Endodermal cell (in vitro differentiated cells): Measurements from ENCODE around the gene CSH2. TPM values are rescaled to one million over a fixed set of nuclear protein-coding genes. Genes with fewer than 3 reads are reported as not detected.

Experiments
- DNase-seq: peaks from one replicate; pipeline ENCODE4 v3.0.0-alpha.2; 2017
- H3K27ac ChIP-seq: 2 replicates; pipeline ENCODE4 v1.5.1; 2013; ENCODE audit warnings: mild to moderate bottlenecking, low read depth, low read length, moderate library complexity
- H3K27me3 ChIP-seq: 2 replicates; pipeline ENCODE4 v1.6.1; 2013; ENCODE audit warnings: mild to moderate bottlenecking, low read length, moderate library complexity; ENCODE audit not compliant: insufficient read depth, control insufficient read depth, poor library complexity, severe bottlenecking
- H3K36me3 ChIP-seq: 2 replicates; pipeline ENCODE4 v1.7.0; 2013; ENCODE audit warnings: mild to moderate bottlenecking, low read length, moderate library complexity; ENCODE audit not compliant: control insufficient read depth, insufficient read depth
- H3K4me1 ChIP-seq: one replicate; pipeline ENCODE4 v1.7.0; 2013; ENCODE audit warnings: low read length; ENCODE audit not compliant: control insufficient read depth, insufficient read depth
- H3K4me3 ChIP-seq: 2 replicates; pipeline ENCODE4 v1.5.1; 2013; ENCODE audit warnings: mild to moderate bottlenecking, low read length, moderate library complexity
- H3K9ac ChIP-seq: 2 replicates; pipeline ENCODE4 v1.6.1; 2013; ENCODE audit warnings: mild to moderate bottlenecking, low read length, moderate library complexity; ENCODE audit not compliant: poor library complexity, severe bottlenecking; ENCODE audit errors: extremely low read depth
- H3K9me3 ChIP-seq: 2 replicates; pipeline ENCODE4 v1.6.1; 2013; ENCODE audit warnings: mild to moderate bottlenecking, low read length, moderate library complexity; ENCODE audit not compliant: control insufficient read depth
- H3K27ac Mint-ChIP-seq: 2 replicates; pipeline ENCODE4 v1.8.0; 2020; ENCODE audit warnings: mixed read lengths
- H3K27me3 Mint-ChIP-seq: 2 replicates; pipeline ENCODE4 v1.8.0; 2021; ENCODE audit warnings: mild to moderate bottlenecking, mixed read lengths; ENCODE audit not compliant: insufficient read depth
- H3K36me3 Mint-ChIP-seq: 2 replicates; pipeline ENCODE4 v1.8.0; 2020; ENCODE audit warnings: low read depth, mixed read lengths
- H3K4me1 Mint-ChIP-seq: 2 replicates; pipeline ENCODE4 v1.8.0; 2020; ENCODE audit warnings: mixed read lengths
- H3K4me3 Mint-ChIP-seq: 2 replicates; pipeline ENCODE4 v1.8.0; 2020; ENCODE audit warnings: mild to moderate bottlenecking, moderate library complexity, mixed read lengths
- H3K9me3 Mint-ChIP-seq: 2 replicates; pipeline ENCODE4 v1.8.0; 2020; ENCODE audit warnings: mild to moderate bottlenecking, mixed read lengths
- WGBS, 2 experiments: methylation state at CpG; one replicate each; pipeline versions ENCODE4 v1.1.5 to v1.1.7; 2013; ENCODE audit warnings: missing lambda C conversion rate in 2 of 2, mixed read lengths in 1 of 2; ENCODE audit not compliant: insufficient coverage in 1 of 2, insufficient read length in 1 of 2; 5-methylcytosine and 5-hydroxymethylcytosine counted together
- total RNA-seq, 2 donors: library from RNA; stranded (reverse); fragmentation: NEBNext Ultra II Directional in 1 of 2; extraction: Animal tissue kit (Norgen Biotek cat#: 25700) in 1 of 2; gene quantifications; 2 replicates in 1 of 2; 3 replicates in 1 of 2; pipeline ENCODE4 v1.2.1, GENCODE V29; 2021
- TF ChIP-seq, protein P1 (sequence below): fragments of 200-600 bp; sonication (generic); conservative IDR thresholded peaks from 2 replicates; pipeline ENCODE4 v1.5.0; 2021; ENCODE audit warnings: antibody characterized with exemption, mild to moderate bottlenecking

CSH2 gene
- total RNA-seq, 2 donors from 2014 or later: 0.57 TPM; not detected in 1

DNA sequence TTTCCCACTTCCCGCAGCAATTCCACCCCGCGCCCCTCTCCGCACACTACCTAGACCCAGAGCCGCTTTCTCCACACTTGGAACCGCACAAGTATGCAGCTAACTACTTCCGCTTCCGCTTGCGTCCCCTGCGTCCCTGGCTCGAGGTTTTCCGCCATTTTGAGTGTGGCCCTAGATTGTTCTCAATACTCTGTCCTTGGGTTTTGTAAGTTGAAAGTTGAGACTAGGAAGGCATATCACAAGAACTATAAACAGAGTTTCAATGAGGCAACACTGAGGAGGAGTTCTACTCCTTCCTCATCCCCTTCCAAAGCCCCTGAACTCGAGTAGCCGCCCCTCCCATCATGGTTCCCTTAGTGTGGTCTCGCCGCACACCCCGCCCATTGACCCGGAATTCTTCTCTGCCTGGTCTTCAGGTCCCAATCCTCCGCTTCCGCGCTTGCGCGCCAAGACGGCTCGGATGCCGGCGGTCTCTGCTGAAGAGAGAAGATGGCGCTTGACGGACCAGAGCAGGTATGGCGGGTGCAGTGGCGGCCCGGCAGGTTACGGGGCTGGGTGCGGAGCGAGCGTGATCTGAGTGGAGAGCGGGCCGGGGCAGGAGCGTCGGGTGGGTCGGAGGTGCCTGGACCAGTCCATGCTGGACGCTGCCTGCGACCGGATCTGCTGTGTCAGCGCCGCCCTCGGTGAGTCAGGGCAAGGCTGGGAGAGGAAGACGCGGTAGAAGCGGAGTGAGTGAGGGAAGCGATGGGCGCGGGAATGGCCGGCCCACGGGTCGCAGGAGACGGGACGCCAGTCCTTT is 46.3 kb downstream of the CSH2 start, which contains the start of the genes FTSJ3 and PSMC5:
FTSJ3 (minus strand) TSS at position 662 of the 799 bp plus-strand sequence. CDS start 761 bp downstream, outside the sequence.
PSMC5 (plus strand) TSS at position 430 of the 799 bp plus-strand sequence; CDS start at position 490, 60 bp downstream.
- Mint-ChIP-seq H3K4me1 (peaks cover 17% of the 10 kb centered on the region), H3K27ac (peak within 1 kb of the TSS; percentile 100), H3K36me3 (peaks cover 74% of the 10 kb centered on the region), H3K27me3 (no peaks in the 10 kb centered on the region), H3K9me3 (no peaks in the 10 kb centered on the region), H3K4me3 (peak within 1 kb of the TSS; percentile 99)
- Histone ChIP-seq H3K4me3 (peak within 1 kb of the TSS; percentile 90), H3K9ac (peak within 1 kb of the TSS; percentile 92), H3K27ac (peak within 1 kb of the TSS; percentile 96), H3K4me1 (no peaks in the 10 kb centered on the region), H3K9me3 (no peaks in the 10 kb centered on the region), H3K27me3 (no peaks in the 10 kb centered on the region), H3K36me3 (peaks cover 72% of the 10 kb centered on the region)
- TF ChIP-seq, protein P1, sequence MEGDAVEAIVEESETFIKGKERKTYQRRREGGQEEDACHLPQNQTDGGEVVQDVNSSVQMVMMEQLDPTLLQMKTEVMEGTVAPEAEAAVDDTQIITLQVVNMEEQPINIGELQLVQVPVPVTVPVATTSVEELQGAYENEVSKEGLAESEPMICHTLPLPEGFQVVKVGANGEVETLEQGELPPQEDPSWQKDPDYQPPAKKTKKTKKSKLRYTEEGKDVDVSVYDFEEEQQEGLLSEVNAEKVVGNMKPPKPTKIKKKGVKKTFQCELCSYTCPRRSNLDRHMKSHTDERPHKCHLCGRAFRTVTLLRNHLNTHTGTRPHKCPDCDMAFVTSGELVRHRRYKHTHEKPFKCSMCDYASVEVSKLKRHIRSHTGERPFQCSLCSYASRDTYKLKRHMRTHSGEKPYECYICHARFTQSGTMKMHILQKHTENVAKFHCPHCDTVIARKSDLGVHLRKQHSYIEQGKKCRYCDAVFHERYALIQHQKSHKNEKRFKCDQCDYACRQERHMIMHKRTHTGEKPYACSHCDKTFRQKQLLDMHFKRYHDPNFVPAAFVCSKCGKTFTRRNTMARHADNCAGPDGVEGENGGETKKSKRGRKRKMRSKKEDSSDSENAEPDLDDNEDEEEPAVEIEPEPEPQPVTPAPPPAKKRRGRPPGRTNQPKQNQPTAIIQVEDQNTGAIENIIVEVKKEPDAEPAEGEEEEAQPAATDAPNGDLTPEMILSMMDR: peak; percentile 70
- DNase-seq: peak; percentile 99
- 0% methylated on average over 29 to 58 of the region's 58 CpGs for WGBS, 2 experiments

DNA sequence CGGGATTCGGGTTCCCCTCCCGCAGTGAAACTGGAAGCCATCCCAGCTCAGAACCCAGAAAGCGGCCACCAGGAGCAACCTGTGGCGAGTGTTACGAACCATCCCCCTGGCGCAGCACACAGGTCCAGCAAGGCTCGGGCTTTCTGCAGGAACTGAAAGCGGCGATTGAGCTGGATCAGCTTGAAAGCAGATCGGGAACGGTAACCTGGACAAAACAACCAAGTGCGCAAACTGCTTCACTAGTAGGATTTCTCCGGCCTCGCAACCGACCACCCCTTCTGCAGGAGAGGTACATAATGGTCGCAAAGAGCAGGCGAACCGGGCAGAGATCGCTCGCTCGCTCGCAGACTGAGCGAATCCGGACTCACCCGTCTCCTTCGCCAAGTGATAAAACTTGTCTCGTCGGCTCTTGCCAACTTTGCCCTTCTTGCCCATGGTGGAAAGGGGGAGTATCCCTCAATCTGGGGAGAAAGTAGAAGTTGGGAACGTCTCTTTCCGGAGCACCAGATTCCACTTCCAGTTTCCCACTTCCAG is 46.9 kb downstream of the CSH2 start:
- H3K27ac ChIP-seq: peak overlapping the region; percentile 2
- H3K27ac Mint-ChIP-seq: peak overlapping the region; percentile 100
- H3K36me3 ChIP-seq: peaks cover 72% of the 10 kb centered on the region
- no peaks in the 10 kb centered on the region for H3K9me3 Mint-ChIP-seq
- H3K9ac ChIP-seq: peak overlapping the region; percentile 92
- TF ChIP-seq, protein P1: peak; percentile 34
- peak overlapping the region; percentile 99 for H3K4me3 Mint-ChIP-seq
- H3K27me3 Mint-ChIP-seq: no peaks in the 10 kb centered on the region
- H3K4me1 Mint-ChIP-seq: peaks cover 17% of the 10 kb centered on the region
- H3K27me3 ChIP-seq: no peaks in the 10 kb centered on the region
- no peaks in the 10 kb centered on the region for H3K9me3 ChIP-seq
- peak; percentile 74 for DNase-seq
- peaks cover 74% of the 10 kb centered on the region for H3K36me3 Mint-ChIP-seq
- no peaks in the 10 kb centered on the region for H3K4me1 ChIP-seq
- WGBS, 2 experiments: 2 to 4% methylated on average over 29 to 30 of the region's 31 CpGs
- H3K4me3 ChIP-seq: peak overlapping the region; percentile 90

DNA sequence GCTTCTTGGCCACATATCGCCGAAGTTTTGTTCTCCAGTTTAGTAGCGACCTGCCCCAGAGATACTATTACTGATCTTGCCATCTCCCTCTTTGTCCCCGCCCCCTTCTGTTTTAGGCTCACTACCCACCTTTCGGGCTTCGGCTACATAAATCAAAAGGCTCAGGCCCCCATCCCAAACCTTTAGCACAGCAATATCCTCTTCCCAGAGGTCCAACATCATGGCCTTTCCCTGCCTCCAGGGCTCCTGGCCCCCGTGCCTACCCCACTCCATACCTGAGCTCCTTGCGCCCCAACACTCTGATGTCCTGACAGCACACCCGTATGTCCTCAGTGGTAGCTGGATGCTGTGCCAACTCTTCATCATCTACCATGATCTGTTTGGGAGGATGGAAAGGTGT is 49.1 kb downstream of the CSH2 start:
- Mint-ChIP-seq H3K27ac (no peak overlapping the region), H3K27me3 (no peaks in the 10 kb centered on the region), H3K4me1 (peaks cover 17% of the 10 kb centered on the region), H3K36me3 (peaks cover 71% of the 10 kb centered on the region), H3K4me3 (no peak overlapping the region), H3K9me3 (no peaks in the 10 kb centered on the region)
- H3K4me1 ChIP-seq: no peaks in the 10 kb centered on the region
- peaks cover 72% of the 10 kb centered on the region for H3K36me3 ChIP-seq
- no peaks in the 10 kb centered on the region for H3K9me3 ChIP-seq
- H3K9ac ChIP-seq: no peak overlapping the region
- TF ChIP-seq, protein P1: no peak
- H3K27ac ChIP-seq: no peak overlapping the region
- no peaks in the 10 kb centered on the region for H3K27me3 ChIP-seq
- WGBS, 2 experiments: 94 to 100% methylated on average over 4 to 9 of the region's 9 CpGs
- no peak overlapping the region for H3K4me3 ChIP-seq
- DNase-seq: no peak
